ENCODE measurements around the gene DEF6.
"Not testable (repeated sequence)": the region's sequence is repeated elsewhere in the genome, so short reads cannot be mapped to it uniquely, and the experiment has no call there.

Gene DEF6

GRCh38 chr6:35295521-35296315 lies 1.9 kb upstream of the DEF6 start:
- no peaks in the 10 kb centered on the region for H3K36me3 ChIP-seq (ENCODE audit: insufficient read depth, low read length)
- H2AFZ ChIP-seq (ENCODE audit: low read length, unreplicated experiment), result no peak overlapping the region
- no peaks in the 10 kb centered on the region for H3K4me1 ChIP-seq (ENCODE audit: control insufficient read depth, insufficient read depth, low read length, unreplicated experiment)
- H3K27ac ChIP-seq (ENCODE audit: low read depth, low read length), result no peak overlapping the region
- H3K79me2 ChIP-seq (ENCODE audit: control insufficient read depth, insufficient read depth, low read length, unreplicated experiment), result no peaks in the 10 kb centered on the region
- no peaks in the 10 kb centered on the region for H3K27me3 ChIP-seq (ENCODE audit: insufficient read depth, low read length)
- H3K4me3 ChIP-seq (ENCODE audit: low read depth, low read length), result no peak overlapping the region

- Histone ChIP-seq H3K27ac (ENCODE audit: low read depth, low read length) (no peak overlapping the region), H3K4me1 (ENCODE audit: control insufficient read depth, insufficient read depth, low read length, unreplicated experiment) (no peaks in the 10 kb centered on the region), H2AFZ (ENCODE audit: low read length, unreplicated experiment) (no peak overlapping the region), H3K27me3 (ENCODE audit: insufficient read depth, low read length) (no peaks in the 10 kb centered on the region), H3K36me3 (ENCODE audit: insufficient read depth, low read length) (no peaks in the 10 kb centered on the region), H3K79me2 (ENCODE audit: control insufficient read depth, insufficient read depth, low read length, unreplicated experiment) (no peaks in the 10 kb centered on the region), H3K4me3 (ENCODE audit: low read depth, low read length) (no peak overlapping the region)
Measured at GRCh38 chr6:35296931-35297600, 552 bp upstream of the DEF6 start.

GRCh38 chr6:35298625-35299140 lies 1.1 kb downstream of the DEF6 start:
- no peaks in the 10 kb centered on the region for H3K36me3 ChIP-seq (ENCODE audit: insufficient read depth, low read length)
- H3K27me3 ChIP-seq (ENCODE audit: insufficient read depth, low read length), result no peaks in the 10 kb centered on the region
- no peak overlapping the region for H2AFZ ChIP-seq (ENCODE audit: low read length, unreplicated experiment)
- peaks cover 9% of the 10 kb centered on the region for H3K4me1 ChIP-seq (ENCODE audit: control insufficient read depth, insufficient read depth, low read length, unreplicated experiment)
- H3K27ac ChIP-seq (ENCODE audit: low read depth, low read length), result no peak overlapping the region
- H3K79me2 ChIP-seq (ENCODE audit: control insufficient read depth, insufficient read depth, low read length, unreplicated experiment), result no peaks in the 10 kb centered on the region
- no peak overlapping the region for H3K4me3 ChIP-seq (ENCODE audit: low read depth, low read length)

GRCh38 chr6:35299674-35300073 lies 2.1 kb downstream of the DEF6 start:
- Histone ChIP-seq H3K36me3 (ENCODE audit: insufficient read depth, low read length) (no peaks in the 10 kb centered on the region), H3K27me3 (ENCODE audit: insufficient read depth, low read length) (no peaks in the 10 kb centered on the region), H3K27ac (ENCODE audit: low read depth, low read length) (no peak overlapping the region), H2AFZ (ENCODE audit: low read length, unreplicated experiment) (no peak overlapping the region), H3K4me1 (ENCODE audit: control insufficient read depth, insufficient read depth, low read length, unreplicated experiment) (peaks cover 9% of the 10 kb centered on the region), H3K4me3 (ENCODE audit: low read depth, low read length) (no peak overlapping the region), H3K79me2 (ENCODE audit: control insufficient read depth, insufficient read depth, low read length, unreplicated experiment) (no peaks in the 10 kb centered on the region)

- H3K79me2 ChIP-seq (ENCODE audit: control insufficient read depth, insufficient read depth, low read length, unreplicated experiment), result no peaks in the 10 kb centered on the region
- H3K4me3 ChIP-seq (ENCODE audit: low read depth, low read length), result no peak overlapping the region
- no peak overlapping the region for H3K27ac ChIP-seq (ENCODE audit: low read depth, low read length)
- peaks cover 9% of the 10 kb centered on the region for H3K4me1 ChIP-seq (ENCODE audit: control insufficient read depth, insufficient read depth, low read length, unreplicated experiment)
- no peaks in the 10 kb centered on the region for H3K27me3 ChIP-seq (ENCODE audit: insufficient read depth, low read length)
- H3K36me3 ChIP-seq (ENCODE audit: insufficient read depth, low read length), result no peaks in the 10 kb centered on the region
- H2AFZ ChIP-seq (ENCODE audit: low read length, unreplicated experiment), result no peak overlapping the region
Measured at GRCh38 chr6:35300848-35301247, 3.2 kb downstream of the DEF6 start.

GRCh38 chr6:35302604-35303241 lies 5.1 kb downstream of the DEF6 start:
- no peak overlapping the region for H3K27ac ChIP-seq (ENCODE audit: low read depth, low read length)

GRCh38 chr6:35304299-35304698 lies 6.7 kb downstream of the DEF6 start:
- Histone ChIP-seq H3K27me3 (ENCODE audit: insufficient read depth, low read length) (no peaks in the 10 kb centered on the region), H3K36me3 (ENCODE audit: insufficient read depth, low read length) (no peaks in the 10 kb centered on the region), H3K4me1 (ENCODE audit: control insufficient read depth, insufficient read depth, low read length, unreplicated experiment) (peaks cover 9% of the 10 kb centered on the region), H3K79me2 (ENCODE audit: control insufficient read depth, insufficient read depth, low read length, unreplicated experiment) (no peaks in the 10 kb centered on the region), H3K4me3 (ENCODE audit: low read depth, low read length) (no peak overlapping the region), H3K27ac (ENCODE audit: low read depth, low read length) (no peak overlapping the region), H2AFZ (ENCODE audit: low read length, unreplicated experiment) (no peak overlapping the region)

More at GRCh38 chr6:35302604-35303241, 5.1 kb downstream of the DEF6 start:
- H2AFZ ChIP-seq (ENCODE audit: low read length, unreplicated experiment), result no peak overlapping the region
- H3K36me3 ChIP-seq (ENCODE audit: insufficient read depth, low read length), result no peaks in the 10 kb centered on the region
- H3K27me3 ChIP-seq (ENCODE audit: insufficient read depth, low read length), result no peaks in the 10 kb centered on the region
- H3K4me1 ChIP-seq (ENCODE audit: control insufficient read depth, insufficient read depth, low read length, unreplicated experiment), result peaks cover 9% of the 10 kb centered on the region
- no peak overlapping the region for H3K4me3 ChIP-seq (ENCODE audit: low read depth, low read length)
- no peaks in the 10 kb centered on the region for H3K79me2 ChIP-seq (ENCODE audit: control insufficient read depth, insufficient read depth, low read length, unreplicated experiment)

GRCh38 chr6:35305117-35305516 lies 7.5 kb downstream of the DEF6 start:
- H3K36me3 ChIP-seq (ENCODE audit: insufficient read depth, low read length), result no peaks in the 10 kb centered on the region
- no peak overlapping the region for H3K27ac ChIP-seq (ENCODE audit: low read depth, low read length)
- no peak overlapping the region for H2AFZ ChIP-seq (ENCODE audit: low read length, unreplicated experiment)
- no peak overlapping the region for H3K4me3 ChIP-seq (ENCODE audit: low read depth, low read length)
- no peaks in the 10 kb centered on the region for H3K79me2 ChIP-seq (ENCODE audit: control insufficient read depth, insufficient read depth, low read length, unreplicated experiment)
- H3K4me1 ChIP-seq (ENCODE audit: control insufficient read depth, insufficient read depth, low read length, unreplicated experiment), result peaks cover 9% of the 10 kb centered on the region
- H3K27me3 ChIP-seq (ENCODE audit: insufficient read depth, low read length), result no peaks in the 10 kb centered on the region

- not testable (repeated sequence) for H3K4me3 ChIP-seq (ENCODE audit: low read depth, low read length); H3K4me1 ChIP-seq (ENCODE audit: control insufficient read depth, insufficient read depth, low read length, unreplicated experiment); H3K27ac ChIP-seq (ENCODE audit: low read depth, low read length); H3K36me3 ChIP-seq (ENCODE audit: insufficient read depth, low read length); H2AFZ ChIP-seq (ENCODE audit: low read length, unreplicated experiment); H3K79me2 ChIP-seq (ENCODE audit: control insufficient read depth, insufficient read depth, low read length, unreplicated experiment); H3K27me3 ChIP-seq (ENCODE audit: insufficient read depth, low read length)
Measured at GRCh38 chr6:35307138-35307537, 9.5 kb downstream of the DEF6 start.

- H3K27me3 ChIP-seq (ENCODE audit: insufficient read depth, low read length); H3K27ac ChIP-seq (ENCODE audit: low read depth, low read length); H3K4me3 ChIP-seq (ENCODE audit: low read depth, low read length); H3K36me3 ChIP-seq (ENCODE audit: insufficient read depth, low read length); H2AFZ ChIP-seq (ENCODE audit: low read length, unreplicated experiment); H3K79me2 ChIP-seq (ENCODE audit: control insufficient read depth, insufficient read depth, low read length, unreplicated experiment); H3K4me1 ChIP-seq (ENCODE audit: control insufficient read depth, insufficient read depth, low read length, unreplicated experiment): not testable (repeated sequence)
Measured at GRCh38 chr6:35308543-35308942, 10.9 kb downstream of the DEF6 start.

Data from ACC112 (cell line).